Limb (tissue), 2 donors: ENCODE results near the gene PSMC3IP.
"Not testable (repeated sequence)": the region's sequence is repeated elsewhere in the genome, so short reads cannot be mapped to it uniquely, and the experiment has no call there.

Experiments
- DNase-seq, 2 donors: peaks; one replicate each; pipeline ENCODE4 v3.0.0-alpha.2; 2016; ENCODE audit errors: extremely low spot score in 2 of 2

The PSMC3IP gene

DNA sequence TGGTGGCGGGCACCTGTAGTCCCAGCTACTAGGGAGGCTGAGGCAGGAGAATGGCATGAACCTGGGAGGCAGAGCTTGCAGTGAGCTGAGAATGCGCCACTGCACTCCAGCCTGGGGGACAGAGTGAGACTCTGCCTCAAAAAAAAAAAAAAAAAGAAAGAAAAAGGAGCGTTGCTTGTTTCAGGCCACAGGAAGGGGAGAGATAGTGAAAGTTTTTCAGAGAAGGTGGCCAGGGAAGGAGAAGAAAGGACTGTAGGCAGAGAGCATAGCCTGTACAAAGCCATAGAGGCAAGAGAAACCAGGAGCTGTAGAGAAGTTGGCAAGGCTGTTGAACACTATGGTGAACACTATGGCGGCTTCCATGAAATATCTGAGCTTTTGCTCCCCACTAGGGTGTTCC lies 37.0 kb downstream of the PSMC3IP start:
- DNase-seq, result not testable (repeated sequence)

DNA sequence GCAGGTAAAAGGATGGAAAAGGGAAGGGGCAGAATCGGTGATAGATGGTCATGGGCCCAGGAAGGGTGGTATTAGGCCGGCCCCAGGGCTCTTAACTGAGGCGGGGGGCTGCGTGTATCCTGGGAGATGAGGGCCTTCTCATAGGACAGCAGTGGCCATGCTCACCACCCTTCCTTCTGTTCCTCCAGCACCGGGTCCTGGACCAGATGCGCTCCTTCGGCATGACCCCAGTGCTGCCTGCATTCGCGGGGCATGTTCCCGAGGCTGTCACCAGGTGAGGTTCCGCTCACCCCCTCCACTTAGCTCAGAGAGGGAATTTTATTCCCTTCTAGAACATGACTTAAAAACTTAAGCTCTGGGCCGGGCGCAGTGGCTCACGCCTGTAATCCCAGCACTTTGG lies 39.0 kb downstream of the PSMC3IP start:
- no peak for DNase-seq

DNA sequence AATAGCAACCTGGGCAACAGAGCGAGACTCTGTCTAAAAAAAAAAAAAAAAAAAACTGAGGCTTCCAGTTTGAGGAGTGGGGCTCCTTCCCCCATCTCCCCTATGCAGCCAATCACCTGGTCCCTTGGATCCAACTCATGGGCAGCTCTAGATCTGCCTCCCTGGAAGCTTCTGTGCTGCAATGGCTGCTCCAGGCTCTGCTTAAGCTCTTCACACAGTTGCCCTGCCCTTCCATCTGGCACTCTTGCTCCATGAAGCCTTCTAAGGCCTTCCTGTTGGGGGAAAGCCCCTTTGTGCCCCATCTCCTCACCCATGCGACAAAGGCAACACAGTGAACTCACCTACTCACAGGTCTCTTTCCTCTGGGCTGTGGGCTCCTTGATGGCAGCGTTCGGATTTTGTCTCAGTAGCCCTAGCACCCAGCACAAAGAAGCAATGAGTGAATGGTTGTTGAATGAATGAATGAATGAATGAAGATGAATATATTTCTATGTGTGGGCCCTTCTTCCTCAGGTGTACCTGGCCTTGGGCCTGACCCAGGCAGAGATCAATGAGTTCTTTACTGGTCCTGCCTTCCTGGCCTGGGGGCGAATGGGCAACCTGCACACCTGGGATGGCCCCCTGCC lies 39.6 kb downstream of the PSMC3IP start:
- DNase-seq, result no peak

DNA sequence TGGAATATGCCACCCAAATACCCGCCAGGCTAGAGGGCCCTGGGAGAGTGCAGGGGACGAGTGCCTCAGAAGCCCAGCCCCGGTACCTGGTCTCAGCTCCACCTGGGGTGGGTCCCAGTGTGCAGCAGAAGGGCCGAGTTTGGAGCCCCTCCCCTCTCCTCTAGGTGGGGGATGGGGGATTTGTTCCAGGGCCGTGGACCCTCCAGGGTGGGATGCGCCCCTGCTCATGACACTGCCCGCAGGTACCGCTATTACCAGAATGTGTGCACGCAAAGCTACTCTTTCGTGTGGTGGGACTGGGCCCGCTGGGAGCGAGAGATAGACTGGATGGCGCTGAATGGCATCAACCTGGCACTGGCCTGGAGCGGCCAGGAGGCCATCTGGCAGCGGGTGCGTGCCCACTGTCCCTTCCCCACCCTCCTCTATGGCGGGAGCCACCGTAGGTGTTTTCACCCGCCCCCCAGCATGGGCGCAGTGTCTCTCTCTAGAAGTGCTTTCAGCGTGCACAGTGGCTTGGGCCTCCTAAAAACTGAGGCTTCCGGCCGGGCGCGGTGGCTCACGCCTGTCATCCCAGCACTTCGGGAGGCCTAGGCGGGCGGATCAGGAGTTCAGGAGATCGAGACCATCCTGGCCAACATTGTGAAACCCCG lies 40.2 kb downstream of the PSMC3IP start:
- DNase-seq, result no peak

DNA sequence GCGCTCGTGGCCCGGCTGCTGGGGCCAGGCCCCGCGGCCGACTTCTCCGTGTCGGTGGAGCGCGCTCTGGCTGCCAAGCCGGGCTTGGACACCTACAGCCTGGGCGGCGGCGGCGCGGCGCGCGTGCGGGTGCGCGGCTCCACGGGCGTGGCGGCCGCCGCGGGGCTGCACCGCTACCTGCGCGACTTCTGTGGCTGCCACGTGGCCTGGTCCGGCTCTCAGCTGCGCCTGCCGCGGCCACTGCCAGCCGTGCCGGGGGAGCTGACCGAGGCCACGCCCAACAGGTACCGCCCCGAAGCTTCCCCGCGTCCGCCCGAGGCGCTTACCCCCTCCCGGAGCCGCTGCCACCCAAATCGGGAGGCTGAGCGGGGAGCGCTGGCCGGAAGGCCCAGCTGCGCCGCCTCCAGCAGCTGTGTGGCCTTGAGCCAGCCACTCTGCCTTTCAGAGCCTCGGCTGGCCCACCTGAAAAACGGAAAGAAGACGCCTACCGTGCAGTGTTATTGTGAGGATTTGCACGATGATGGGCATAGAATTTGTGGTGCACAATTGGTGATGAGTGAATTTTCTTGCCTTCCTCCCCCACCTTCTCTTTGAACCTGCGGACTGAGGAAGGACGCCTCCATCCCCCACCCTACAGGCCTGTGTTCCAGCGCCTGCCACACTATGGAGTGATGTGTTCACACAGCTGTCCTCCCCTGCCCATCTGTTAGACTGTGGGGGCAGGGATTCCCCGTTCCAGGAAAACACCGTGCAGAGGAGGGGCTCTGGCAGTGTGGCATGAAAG lies 41.0 kb downstream of the PSMC3IP start:
- DNase-seq, result peak; percentile 76 to 85

DNA sequence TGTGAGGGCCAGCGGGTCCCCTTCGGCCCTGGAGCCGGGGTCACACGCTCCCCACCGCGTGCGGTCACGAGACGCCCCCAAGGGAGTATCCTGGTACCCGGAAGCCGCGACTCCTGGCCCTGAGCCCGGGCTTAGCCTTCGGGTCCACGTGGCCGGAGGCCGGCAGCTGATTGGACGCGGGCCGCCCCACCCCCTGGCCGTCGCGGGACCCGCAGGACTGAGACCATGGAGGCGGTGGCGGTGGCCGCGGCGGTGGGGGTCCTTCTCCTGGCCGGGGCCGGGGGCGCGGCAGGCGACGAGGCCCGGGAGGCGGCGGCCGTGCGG lies 41.5 kb downstream of the PSMC3IP start, which contains the start of gene NAGLU:
TSS of gene NAGLU (plus strand) at position 194 of the 324 bp plus-strand sequence. CDS start at position 226, 32 bp downstream.
- peak; percentile 91 to 96 for DNase-seq

DNA sequence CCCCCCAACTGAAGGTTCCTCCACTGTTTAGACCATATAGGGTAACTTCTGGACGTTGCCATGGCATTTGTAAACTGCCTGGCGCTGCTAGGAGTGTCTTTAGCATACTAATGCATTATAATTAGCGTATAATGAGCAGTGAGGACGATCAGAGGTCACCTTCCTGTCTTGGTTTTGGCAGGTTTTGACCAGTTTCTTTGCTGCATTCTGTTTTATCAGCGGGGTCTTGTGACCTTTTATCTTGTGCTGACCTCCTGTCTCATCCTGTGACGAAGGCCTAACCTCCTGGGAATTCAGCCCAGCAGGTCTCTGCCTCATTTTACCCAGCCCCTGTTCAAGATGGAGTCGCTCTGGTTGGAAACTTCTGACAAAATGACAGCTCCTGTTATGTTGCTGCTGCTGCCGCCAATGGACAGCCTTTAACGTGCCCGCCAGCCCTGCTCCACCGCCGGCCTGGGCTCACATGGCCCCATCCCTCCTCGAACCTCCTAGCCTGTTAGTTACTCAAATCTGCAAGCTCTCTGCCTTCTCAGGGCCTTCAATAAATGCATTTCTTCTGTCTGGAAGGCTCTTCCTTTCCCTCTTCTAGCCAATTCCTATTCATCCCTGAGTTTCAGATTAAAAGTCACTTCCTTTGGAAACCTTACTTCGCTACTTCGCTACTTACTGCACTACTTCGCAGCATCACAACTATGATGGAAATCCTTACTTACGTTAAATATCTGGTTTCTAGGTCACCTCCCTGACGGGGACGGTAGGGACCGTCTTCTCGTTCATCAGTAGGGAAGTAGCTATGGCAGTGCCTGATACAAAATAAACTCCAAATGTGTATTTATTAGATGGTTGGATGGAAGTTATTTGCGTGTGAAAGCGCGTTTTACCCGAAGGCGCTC lies 42.1 kb downstream of the PSMC3IP start:
- no peak for DNase-seq

DNA sequence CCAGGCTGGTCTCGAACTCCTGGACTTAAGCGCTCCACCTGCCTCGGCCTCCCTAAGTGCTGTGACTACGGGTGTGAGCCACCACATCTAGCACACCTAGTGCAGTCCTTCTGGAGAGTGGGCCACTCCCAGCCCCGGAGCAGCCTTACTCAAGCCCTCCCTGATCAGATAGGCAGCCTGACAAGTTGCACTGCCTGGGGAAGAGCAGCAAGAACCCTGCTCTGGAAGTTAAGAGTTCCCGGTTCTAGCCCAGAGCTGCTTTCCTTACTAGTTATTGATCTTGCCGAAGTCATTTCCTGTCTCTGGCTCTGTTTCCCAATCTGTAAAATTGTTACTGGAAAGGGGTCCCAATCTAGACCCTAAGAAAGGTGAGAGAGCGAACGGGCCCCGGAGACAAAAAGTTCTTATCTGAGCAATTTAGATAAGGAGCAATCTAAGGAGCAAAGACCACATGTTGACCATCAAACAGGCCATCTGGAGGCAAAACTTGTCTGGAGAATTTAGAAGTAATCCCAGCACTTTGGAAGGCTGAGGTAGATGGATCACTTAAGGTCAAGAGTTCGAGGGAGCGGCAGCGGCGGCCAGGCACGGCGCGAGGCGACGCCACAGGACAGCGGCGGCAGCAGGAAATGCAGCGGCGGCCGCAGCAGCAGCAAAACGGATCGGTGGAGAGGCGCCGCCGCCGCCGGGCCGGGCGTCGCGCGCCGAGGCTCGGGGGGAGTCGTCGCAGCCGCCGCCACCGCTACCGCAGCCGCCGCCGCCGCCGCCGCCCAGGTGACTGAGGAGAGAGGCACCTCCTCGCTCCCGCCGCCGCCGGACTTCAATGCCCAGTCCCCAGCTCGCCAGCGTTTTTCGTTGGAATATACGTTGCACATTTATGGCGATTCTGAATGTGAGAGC lies 45.8 kb downstream of the PSMC3IP start:
- peak; percentile 64 to 73 for DNase-seq

DNA sequence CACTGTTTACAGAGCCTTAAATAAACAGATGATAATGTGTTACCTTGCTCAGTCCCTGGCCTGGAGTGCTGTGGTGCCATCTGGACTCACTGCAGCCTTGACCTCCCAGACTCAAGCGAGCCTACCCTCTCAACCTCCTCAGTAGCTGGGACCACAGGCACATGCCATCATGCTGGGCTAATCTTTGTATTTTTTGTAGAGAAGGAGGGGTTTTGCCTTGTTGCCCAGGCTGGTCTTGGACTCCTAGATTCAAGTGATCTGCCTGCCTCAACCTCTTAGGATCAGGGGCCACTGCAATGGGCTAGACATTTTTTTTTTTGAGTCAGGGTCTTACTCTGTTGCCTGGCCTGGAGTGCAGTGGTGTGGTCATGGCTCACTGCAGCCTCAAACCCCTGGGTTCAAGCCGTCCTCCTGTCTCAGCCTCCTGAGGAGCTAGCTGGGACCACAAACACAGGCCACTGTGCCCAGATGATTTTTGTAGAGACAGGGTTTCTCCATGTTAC lies 46.5 kb downstream of the PSMC3IP start:
- no peak for DNase-seq

DNA sequence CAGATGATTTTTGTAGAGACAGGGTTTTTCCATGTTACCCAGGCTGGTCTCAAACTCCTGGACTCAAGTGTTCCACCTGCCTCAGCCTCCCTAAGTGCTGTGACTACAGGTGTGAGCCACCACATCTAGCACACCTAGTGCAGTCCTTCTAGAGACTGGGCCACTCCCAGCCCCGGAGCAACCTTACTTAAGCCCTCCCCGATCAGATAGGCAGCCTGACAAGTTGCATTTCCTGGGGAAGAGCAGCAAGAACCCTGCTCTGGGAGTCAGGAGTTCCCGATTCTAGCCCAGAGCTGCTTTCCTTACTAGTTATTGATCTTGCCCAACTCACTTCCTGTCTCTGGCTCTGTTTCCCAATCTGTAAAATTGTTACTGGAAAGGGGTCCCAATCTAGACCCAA lies 48.5 kb downstream of the PSMC3IP start:
- DNase-seq, result no peak

DNA sequence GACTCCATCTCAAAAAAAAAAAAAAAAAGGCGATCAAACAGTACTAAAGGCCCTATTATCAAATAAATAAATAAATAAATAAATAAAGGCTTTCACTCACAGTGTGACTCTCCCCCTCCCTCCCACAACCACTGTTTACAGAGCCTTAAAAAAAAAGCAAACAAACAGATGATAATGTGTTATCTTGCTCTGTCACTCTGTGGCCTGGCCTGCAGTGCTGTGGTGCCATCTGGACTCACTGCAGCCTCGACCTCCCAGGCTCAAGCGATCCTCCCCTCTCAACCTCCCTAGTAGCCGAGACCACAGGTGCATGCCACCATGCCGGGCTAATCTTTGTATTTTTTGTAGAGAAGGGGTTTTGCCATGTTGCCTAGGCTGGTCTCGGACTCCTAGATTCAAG lies 49.6 kb downstream of the PSMC3IP start:
- DNase-seq, result no peak

DNA sequence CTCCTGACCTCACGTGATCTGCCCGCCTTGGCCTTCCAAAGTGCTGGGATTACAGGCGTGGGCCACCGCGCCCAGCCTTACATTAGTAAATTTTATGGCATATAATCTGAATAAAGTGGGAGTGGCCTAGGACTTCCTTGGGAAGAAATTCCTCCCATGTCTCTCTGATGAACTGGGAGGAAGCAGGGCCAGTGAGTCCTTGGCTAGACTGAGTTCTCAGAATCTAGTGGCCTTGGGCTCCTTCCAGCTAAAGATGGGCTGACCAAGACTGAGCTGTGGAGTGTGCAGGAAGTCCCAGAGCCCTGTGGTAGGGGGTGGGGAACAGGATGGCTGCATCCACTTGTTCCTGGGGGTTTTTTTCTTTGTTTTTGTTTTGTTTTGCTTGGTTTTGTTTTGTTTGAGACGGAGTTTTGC lies 51.5 kb downstream of the PSMC3IP start:
- no peak for DNase-seq

DNA sequence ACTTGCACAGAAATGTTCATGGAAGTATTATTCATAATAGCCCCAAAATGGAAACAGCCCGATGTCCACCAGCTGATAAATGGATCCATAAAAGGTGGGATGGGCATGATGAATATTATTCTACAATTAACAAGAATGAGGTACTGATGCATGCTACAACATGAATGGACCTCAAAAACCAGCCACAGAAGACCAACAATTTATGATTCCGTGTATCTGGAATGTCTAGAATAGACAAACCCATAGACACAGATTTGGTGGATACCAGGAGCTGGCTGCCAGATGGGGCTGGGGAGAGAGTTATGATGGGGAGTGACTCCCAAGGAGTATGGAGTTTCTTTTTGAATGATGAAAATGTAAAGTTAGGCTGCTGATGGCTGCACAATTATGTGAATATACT lies 52.3 kb downstream of the PSMC3IP start:
- no peak for DNase-seq

DNA sequence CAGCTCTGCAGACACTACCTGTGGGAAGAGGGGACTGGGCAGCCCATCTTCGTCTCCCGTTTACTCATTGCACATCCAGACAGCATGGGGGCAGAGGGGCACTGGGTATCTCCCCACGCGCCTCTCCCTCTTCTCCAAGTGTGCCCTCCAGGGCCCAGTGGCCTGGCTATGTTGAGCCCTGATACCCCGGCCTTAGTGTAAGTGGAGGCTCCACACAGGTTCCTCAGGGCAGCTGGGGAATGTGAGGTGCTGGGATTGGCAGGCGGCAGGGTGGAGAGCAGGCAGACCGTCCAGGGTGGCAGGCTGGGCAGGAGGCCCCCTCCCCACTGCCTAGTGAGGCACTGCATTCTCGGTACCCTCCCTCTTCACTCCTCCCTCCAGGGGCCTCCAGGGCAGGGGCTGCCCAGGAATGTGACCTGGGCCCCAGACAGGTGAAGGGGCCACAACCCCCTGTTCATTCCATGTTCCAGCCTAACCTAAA lies 54.7 kb downstream of the PSMC3IP start:
- DNase-seq, result no peak
